Measurements from ENCODE around the gene DNAH9. TPM values are rescaled to one million over a fixed set of nuclear protein-coding genes. Genes with fewer than 3 reads are reported as not detected.

DNAH9 gene
- total RNA-seq, 4 donors from 2014 or later = not detected

DNA sequence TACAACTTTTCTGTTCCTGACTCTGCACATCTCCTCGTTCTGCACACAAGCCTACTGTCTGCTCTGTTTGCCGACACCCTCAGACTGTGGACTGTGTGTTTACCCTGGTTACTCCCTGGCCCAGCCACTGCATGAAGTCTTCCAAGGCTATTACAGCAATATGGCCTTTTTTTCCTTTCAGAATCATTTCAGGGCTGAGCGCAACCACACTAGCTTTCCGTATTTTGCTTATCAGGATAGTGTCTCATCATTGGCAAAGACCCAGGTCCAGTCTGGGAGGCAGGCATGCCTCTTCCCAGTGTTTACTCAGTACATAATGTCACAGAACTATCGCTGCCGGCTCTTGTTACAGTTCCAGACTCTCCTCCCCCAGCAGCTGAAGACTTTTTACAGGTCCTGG lies 10.1 kb downstream of the DNAH9 start:
- no peak overlapping the region for H3K4me3 ChIP-seq
- no peak overlapping the region for H3K27ac ChIP-seq
- no peaks in the 10 kb centered on the region for H3K4me1 ChIP-seq
- intact Hi-C loops (cut with DNase I; ENCODE audit: low total_unique reads) (no loop called here), in situ Hi-C loops (cut with MboI; ENCODE audit: low sequenced_read_pairs in 4 of 4) (loop anchor here in 2 of 4 donors (25.0 kb wide), 1 partner anchor 96 kb away; no protein-coding TSS in a partner anchor)
- H3K9me3 ChIP-seq = no peaks in the 10 kb centered on the region
- no peaks in the 10 kb centered on the region for H3K27me3 ChIP-seq
- peak; percentile 16 to 27 for DNase-seq
- peak; percentile 51 to 68 for ATAC-seq
- no peaks in the 10 kb centered on the region for H3K36me3 ChIP-seq
- no peak for TF ChIP-seq CTCF (IDR thresholded peaks at IDR 0.05 in 4 of 5, conservative IDR thresholded peaks at IDR 0.05 in 1 of 5)
- no peak for TF ChIP-seq POLR2A (IDR thresholded peaks at IDR 0.05)

GRCh38 chr17:11610999-11611566 lies 12.8 kb downstream of the DNAH9 start:
- TF ChIP-seq POLR2A (IDR thresholded peaks at IDR 0.05) = no peak
- TF ChIP-seq CTCF (IDR thresholded peaks at IDR 0.05 in 4 of 5, conservative IDR thresholded peaks at IDR 0.05 in 1 of 5) = no peak
- no peaks in the 10 kb centered on the region for H3K9me3 ChIP-seq
- ATAC-seq (no peak), DNase-seq (no peak)
- H3K27me3 ChIP-seq = no peaks in the 10 kb centered on the region
- no peaks in the 10 kb centered on the region for H3K36me3 ChIP-seq
- H3K4me3 ChIP-seq = no peak overlapping the region
- H3K27ac ChIP-seq = no peak overlapping the region
- intact Hi-C loops (cut with DNase I; ENCODE audit: low total_unique reads) = no loop called here
- H3K4me1 ChIP-seq = no peaks in the 10 kb centered on the region
- in situ Hi-C loops (cut with MboI; ENCODE audit: low sequenced_read_pairs in 4 of 4) = loop anchor here in 2 of 4 donors (25.0 kb wide), 1 partner anchor 99 kb away; no protein-coding TSS in a partner anchor

DNA sequence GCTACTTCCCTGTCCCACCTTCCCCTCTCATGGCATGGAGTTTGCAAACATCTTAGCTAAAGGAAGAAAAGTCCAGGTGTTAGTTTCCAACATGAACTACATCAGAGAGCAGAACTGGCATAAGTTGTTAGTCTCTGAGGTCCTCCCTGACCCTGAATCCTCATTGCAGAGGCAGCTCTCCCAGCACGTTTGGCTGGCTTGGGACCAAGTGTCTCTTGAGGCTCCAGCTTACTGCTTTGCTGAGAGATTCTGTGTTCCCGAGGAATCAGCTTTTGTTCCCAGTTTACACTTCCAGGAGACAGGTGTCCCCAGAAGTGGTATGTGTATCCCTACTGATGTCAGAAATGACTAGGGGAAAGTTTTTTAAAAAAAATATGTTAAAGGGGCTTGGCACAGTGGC lies 14.7 kb downstream of the DNAH9 start:
- in situ Hi-C loops (cut with MboI; ENCODE audit: low sequenced_read_pairs in 4 of 4) = loop anchor here in 2 of 4 donors (25.0 kb wide), 1 partner anchor 101 kb away; no protein-coding TSS in a partner anchor
- DNase-seq (no peak), ATAC-seq (no peak)
- Histone ChIP-seq H3K27me3 (no peaks in the 10 kb centered on the region), H3K4me3 (no peak overlapping the region), H3K4me1 (no peaks in the 10 kb centered on the region), H3K9me3 (no peaks in the 10 kb centered on the region), H3K36me3 (no peaks in the 10 kb centered on the region), H3K27ac (no peak overlapping the region)
- intact Hi-C loops (cut with DNase I; ENCODE audit: low total_unique reads) = no loop called here
- TF ChIP-seq CTCF (IDR thresholded peaks at IDR 0.05 in 4 of 5, conservative IDR thresholded peaks at IDR 0.05 in 1 of 5) (no peak), POLR2A (IDR thresholded peaks at IDR 0.05) (no peak)

DNA sequence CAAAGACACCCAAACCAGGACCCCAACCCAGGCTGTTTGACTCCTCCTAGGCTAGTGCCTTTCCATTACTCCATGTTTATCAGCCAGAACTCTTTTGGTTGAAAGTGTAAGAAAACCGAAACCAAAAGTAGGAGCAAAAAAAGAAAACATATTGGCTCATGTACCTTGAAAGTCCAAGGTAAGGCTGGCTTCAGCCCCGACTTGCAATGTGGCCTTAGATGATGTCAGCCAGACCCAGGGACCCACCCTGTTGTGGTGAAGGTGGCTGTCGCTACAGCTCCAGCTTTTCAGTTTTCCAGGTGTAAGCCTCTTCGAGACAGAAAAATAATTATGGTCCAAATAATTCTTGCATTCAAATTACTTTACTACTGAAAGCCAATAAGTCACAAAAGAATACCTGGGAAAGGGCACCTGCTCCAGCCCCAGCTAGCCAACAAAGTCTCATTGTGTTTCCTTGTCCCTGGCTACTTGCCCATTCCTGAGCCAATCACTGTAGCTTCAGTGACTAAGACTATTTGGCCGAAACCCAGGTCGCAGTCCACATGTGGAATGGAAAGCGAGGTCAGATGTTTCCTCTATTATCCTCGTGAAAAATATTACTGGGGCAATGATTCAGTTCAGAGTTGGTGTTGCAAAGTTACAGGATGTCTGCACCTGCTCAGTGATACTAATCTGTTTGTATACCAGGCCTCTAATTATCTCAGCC lies 20.7 kb downstream of the DNAH9 start:
- H3K27ac ChIP-seq = no peak overlapping the region
- DNase-seq = peak in 1 of 2 donors; percentile 12
- H3K4me3 ChIP-seq = no peak overlapping the region
- H3K9me3 ChIP-seq = no peaks in the 10 kb centered on the region
- intact Hi-C loops (cut with DNase I; ENCODE audit: low total_unique reads) (no loop called here), in situ Hi-C loops (cut with MboI; ENCODE audit: low sequenced_read_pairs in 4 of 4) (loop anchor here in 2 of 4 donors (25.0 kb wide), 1 partner anchor 107 kb away; no protein-coding TSS in a partner anchor)
- no peak for ATAC-seq
- no peaks in the 10 kb centered on the region for H3K27me3 ChIP-seq
- TF ChIP-seq POLR2A (IDR thresholded peaks at IDR 0.05) (no peak), CTCF (IDR thresholded peaks at IDR 0.05 in 4 of 5, conservative IDR thresholded peaks at IDR 0.05 in 1 of 5) (no peak)
- H3K36me3 ChIP-seq = no peaks in the 10 kb centered on the region
- no peaks in the 10 kb centered on the region for H3K4me1 ChIP-seq

Data from gastrocnemius medialis (tissue), 4 donors.